GM19238 (cell line): Measurements from ENCODE around the gene PCDHB2.
"Not testable (repeated sequence)": the region's sequence is repeated elsewhere in the genome, so short reads cannot be mapped to it uniquely, and the experiment has no call there.

Source experiments
- DNase-seq: peaks from one replicate; pipeline ENCODE4 v3.0.0; 2011; ENCODE audit warnings: low spot score; ENCODE audit not compliant: insufficient read length

PCDHB2 gene

DNA sequence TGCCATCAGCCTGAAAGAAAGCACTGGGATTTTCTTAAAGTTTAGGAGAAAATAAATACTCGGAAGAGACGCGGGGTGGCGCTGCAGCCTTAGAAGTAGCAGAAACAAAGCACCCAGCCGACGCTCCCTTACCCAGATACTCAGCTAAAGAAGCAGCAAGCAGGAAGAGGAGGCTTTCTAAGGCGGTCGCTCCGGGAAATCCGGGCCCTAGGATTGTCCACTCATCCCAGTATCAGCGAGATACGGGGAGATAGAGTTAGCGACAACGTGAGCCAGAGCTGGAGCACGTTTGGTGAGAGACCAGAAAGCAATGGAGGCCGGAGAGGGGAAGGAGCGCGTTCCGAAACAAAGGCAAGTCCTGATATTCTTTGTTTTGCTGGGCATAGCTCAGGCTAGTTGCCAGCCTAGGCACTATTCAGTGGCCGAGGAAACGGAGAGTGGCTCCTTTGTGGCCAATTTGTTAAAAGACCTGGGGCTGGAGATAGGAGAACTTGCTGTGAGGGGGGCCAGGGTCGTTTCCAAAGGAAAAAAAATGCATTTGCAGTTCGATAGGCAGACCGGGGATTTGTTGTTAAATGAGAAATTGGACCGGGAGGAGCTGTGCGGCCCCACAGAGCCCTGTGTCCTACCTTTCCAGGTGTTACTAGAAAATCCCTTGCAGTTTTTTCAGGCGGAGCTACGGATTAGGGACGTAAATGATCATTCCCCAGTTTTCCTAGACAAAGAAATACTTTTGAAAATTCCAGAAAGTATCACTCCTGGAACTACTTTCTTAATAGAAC lies at the start of gene PCDHB2:
TSS of gene PCDHB2 (plus strand) at position 135 of the 782 bp plus-strand sequence. CDS start at position 311, 176 bp downstream.
- DNase-seq, result no peak

DNA sequence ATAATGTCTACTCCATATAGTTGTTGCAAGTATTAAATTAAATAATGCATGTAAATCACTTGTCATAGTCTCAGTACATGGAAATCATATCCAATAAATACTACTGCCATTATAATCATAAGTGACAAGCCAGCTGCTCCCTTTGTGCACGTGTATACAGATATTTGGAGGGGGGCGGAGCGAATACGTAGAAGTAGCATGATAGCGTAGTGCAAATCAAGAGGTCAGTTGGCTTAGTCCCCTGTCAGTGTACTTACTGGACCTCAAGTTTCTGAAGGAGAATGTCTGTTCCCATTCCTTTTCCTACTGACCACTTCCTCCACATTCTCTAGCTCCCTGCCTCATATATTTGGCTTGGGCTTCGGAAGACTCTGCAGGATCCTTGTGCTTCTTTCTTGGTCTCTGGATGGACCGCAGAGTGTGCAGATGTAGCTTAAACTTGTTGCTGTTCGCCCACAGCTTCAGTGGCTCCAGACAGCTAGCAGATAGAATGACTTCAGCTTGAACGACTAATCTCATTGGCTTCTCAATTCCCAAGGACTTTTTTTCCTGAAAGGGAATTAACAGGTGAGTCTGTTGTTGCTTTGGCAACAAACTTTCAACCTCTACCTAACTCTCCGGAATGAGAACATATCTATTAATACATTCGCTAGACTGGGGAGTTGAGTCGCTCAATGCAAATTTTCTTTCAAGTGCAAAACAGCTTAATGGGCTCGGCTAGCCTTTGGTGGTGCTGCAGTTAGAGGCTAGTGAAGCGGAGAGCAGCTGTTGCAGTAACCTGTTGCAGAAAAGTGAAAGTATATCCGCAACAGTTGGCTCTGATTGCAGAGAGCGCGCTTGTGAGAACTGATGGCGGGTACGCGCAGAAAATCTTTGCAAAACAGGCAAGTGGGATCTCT lies 43.5 kb upstream of the PCDHB2 start, which contains the start of gene PCDHB1:
TSS of gene PCDHB1 (plus strand) at position 753 of the 899 bp plus-strand sequence. CDS start at position 850, 97 bp downstream.
- DNase-seq, result no peak

DNA sequence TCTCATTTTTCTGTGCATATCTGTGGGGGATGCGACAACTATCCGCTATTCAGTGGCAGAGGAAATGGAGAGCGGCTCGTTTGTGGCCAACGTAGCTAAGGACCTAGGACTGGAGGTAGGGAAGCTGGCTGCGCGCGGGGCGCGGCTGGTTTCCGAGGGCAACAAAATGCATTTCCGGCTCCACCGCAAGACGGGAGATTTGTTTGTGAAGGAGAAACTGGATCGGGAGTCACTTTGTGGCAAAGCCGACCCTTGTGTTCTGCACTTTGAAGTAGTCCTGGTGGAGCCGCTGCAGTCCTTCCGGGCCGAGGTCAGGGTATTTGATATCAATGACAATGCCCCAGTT lies 42.9 kb upstream of the PCDHB2 start:
- DNase-seq, result no peak

DNA sequence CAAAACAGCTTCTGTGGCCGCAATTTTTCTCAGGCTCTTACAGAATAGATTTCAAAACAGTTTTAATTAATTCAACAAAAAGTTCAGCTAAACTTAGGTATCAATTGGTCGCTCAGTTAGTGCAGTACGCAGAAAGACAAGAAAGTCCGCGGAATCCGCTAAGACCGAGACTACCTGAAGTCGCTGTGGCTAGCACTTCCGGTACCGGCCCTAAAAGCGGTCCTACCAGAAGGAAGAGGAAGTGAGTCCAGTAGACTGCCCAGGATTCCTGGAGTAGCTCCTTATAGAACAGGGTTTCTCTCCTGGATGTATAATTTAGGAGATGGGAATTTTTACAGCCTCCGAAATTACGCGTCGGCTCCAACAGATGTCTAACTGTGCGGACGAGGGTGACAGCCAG lies 16.6 kb upstream of the PCDHB2 start:
- no peak for DNase-seq

DNA sequence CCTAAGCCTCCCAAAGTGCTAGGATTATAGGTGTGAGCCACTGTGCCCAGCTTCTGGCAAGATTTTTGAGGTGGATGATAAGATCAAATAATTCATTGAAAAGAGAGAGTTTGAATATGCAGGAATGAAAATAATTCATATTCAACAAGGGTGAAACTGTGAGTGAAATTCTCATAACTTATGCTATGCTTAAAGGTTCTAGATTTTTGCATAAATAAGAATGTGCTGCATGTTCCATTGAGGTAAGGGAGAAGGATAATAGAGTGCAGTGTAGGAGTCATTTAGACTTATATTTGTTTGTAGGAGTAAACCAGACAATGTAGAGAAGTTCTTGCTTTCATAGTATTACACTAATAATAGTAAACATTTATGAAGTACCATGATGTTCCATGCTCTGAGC lies 12.2 kb upstream of the PCDHB2 start:
- DNase-seq, result no peak

DNA sequence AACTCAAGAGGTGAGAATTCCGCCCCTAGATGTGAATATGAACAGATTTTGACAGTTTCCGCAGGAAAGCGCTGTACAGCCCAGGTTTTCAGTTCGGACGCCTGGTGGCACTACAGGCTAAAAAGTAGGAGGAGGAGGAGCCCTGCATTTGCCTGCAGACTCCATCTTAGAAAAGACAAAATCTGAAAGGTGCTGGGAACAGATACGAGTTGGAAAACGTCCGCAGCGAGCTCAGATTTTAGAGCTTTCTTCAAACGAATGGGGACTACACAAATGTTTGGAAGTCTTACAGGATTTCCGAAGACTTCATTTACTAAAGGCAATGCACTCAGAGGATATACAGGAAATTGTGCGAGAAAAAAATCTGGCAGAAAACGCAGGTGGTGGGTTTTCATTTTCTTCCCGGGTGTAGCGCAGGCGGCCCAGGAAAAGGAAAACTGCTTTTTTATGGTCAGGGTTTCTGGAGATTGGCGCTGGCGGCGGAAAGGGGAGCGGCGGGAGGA lies 9.9 kb upstream of the PCDHB2 start:
- no peak for DNase-seq

DNA sequence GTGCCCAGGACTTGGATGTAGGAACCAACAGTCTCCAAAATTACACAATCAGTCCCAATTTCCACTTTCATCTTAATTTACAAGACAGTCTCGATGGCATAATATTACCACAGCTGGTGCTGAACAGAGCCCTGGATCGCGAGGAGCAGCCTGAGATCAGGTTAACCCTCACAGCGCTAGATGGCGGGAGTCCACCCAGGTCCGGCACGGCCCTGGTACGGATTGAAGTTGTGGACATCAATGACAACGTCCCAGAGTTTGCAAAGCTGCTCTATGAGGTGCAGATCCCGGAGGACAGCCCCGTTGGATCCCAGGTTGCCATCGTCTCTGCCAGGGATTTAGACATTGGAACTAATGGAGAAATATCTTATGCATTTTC lies 837 bp downstream of the PCDHB2 start:
- DNase-seq, result no peak

DNA sequence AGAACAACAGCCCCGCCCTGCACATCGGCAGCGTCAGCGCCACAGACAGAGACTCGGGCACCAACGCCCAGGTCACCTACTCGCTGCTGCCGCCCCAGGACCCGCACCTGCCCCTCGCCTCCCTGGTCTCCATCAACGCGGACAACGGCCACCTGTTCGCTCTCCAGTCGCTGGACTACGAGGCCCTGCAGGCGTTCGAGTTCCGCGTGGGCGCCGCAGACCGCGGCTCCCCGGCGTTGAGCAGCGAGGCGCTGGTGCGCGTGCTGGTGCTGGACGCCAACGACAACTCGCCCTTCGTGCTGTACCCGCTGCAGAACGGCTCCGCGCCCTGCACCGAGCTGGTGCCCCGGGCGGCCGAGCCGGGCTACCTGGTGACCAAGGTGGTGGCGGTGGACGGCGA lies 1.8 kb downstream of the PCDHB2 start:
- not testable (repeated sequence) for DNase-seq

DNA sequence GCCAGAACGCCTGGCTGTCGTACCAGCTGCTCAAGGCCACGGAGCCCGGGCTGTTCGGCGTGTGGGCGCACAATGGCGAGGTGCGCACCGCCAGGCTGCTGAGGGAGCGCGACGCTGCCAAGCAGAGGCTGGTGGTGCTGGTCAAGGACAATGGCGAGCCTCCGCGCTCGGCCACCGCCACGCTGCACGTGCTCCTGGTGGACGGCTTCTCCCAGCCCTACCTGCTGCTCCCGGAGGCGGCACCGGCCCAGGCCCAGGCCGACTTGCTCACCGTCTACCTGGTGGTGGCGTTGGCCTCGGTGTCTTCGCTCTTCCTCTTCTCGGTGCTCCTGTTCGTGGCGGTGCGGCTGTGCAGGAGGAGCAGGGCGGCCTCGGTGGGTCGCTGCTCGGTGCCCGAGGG lies 2.2 kb downstream of the PCDHB2 start:
- DNase-seq, result not testable (repeated sequence)

DNA sequence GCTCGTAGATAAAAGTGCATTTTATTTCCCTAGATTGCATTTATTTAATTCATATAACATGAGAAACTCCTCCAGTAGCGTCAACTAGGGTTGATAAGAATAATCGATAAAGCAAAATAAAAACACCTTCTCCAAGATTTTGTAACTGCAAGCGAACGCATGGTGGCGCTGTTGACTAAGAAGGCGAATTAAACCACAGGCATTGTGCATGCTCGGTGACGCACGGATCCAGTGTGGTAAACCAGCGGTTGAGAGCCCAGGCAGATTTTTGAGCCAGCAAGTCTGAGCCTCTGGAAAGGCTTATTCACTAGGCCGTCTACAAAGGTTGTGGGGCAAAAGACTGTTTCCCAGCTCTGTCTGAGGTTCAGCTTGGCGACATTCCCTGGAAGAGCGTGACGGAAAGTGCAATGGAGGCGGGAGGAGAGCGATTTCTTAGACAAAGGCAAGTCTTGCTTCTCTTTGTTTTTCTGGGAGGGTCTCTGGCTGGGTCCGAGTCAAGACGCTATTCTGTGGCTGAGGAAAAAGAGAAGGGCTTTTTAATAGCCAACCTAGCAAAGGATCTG lies 5.9 kb downstream of the PCDHB2 start, which contains the start of gene PCDHB3:
TSS of gene PCDHB3 (plus strand) at position 231 of the 563 bp plus-strand sequence. CDS start at position 408, 177 bp downstream.
- no peak for DNase-seq

DNA sequence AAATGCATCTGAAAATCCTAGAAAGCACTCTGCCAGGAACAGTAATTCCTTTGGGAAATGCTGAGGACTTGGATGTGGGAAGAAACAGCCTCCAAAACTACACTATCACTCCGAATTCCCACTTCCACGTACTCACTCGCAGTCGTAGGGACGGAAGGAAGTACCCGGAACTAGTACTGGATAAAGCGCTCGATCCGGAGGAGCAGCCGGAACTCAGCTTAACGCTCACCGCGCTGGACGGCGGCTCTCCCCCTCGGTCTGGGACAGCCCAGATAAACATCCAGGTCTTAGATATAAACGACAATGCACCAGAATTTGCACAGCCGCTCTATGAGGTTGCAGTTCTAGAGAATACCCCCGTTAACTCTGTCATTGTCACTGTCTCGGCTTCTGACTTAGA lies 6.6 kb downstream of the PCDHB2 start:
- no peak for DNase-seq

DNA sequence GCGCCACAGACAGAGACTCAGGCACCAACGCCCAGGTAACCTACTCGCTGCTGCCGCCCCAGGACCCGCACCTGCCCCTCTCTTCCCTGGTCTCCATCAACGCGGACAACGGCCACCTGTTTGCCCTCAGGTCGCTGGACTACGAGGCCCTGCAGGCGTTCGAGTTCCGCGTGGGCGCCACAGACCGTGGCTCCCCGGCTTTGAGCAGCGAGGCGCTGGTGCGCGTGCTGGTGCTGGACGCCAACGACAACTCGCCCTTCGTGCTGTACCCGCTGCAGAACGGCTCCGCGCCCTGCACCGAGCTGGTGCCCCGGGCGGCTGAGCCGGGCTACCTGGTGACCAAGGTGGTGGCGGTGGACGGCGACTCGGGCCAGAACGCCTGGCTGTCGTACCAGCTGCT lies 7.7 kb downstream of the PCDHB2 start:
- DNase-seq, result not testable (repeated sequence)

DNA sequence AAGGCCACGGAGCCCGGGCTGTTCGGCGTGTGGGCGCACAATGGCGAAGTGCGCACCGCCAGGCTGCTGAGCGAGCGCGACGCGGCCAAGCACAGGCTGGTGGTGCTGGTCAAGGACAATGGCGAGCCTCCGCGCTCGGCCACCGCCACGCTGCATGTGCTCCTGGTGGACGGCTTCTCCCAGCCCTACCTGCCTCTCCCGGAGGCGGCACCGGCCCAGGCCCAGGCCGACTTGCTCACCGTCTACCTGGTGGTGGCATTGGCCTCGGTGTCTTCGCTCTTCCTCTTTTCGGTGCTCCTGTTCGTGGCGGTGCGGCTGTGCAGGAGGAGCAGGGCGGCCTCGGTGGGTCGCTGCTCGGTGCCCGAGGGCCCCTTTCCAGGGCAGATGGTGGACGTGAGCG lies 8.1 kb downstream of the PCDHB2 start:
- DNase-seq, result not testable (repeated sequence)

DNA sequence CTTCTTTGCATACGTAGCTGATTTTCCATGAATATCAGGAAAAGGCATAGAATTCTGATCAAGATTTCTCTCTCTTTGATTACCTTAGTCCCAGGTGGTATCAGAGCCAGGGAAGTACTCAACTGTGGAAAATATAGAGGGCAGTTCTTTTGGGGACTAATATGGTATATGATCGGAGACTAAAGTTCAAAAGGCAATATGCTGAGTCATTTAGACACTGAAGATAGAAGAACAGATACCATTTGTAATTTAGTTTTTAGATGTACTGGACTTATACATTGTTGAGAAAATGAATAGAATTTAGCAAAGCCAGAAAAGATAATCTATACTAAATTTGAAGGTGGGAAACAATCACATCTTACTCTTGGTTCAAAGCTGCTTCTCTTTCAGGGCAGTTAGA lies 10.9 kb downstream of the PCDHB2 start:
- no peak for DNase-seq

DNA sequence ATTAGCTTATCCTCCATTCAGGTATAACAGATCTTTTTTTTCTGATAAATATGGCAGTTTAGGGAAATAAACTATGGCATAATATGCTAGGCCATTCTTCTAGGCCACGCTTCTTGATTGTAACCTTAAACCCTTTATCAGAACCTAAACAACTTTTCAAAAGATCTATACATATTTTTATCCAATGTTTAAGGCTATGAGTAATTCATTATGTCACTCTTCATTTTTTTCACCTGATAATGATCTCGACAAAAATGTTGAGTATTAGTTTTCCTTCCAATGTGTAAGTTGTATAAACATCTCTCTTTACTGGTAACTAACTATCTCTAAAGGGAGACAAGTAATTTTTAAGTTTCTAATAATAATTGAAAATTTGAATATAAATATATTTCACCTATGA lies 24.8 kb downstream of the PCDHB2 start:
- no peak for DNase-seq

DNA sequence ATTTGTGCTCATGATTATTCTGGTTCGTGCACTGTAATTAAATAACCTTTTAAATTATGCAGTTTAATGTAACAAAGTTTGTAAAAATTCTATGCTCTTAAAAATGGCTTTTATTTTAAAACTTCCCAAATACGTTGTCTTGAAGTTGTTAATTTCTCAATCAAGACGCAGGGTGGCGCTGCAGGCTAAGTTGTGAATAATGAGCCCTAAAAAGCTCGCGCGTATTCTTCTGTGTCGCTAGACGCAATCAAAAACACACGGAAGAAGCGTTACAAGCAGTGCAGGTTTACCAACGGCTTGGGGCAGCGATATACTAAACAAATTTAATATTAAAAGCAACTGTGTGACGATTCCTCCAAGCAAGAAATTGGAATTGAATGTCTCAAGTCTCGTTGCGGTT lies 27.1 kb downstream of the PCDHB2 start, which contains the start of gene PCDHB4:
TSS of gene PCDHB4 (plus strand) at position 256 of the 400 bp plus-strand sequence. CDS start 181 bp downstream, outside the sequence.
- no peak for DNase-seq

DNA sequence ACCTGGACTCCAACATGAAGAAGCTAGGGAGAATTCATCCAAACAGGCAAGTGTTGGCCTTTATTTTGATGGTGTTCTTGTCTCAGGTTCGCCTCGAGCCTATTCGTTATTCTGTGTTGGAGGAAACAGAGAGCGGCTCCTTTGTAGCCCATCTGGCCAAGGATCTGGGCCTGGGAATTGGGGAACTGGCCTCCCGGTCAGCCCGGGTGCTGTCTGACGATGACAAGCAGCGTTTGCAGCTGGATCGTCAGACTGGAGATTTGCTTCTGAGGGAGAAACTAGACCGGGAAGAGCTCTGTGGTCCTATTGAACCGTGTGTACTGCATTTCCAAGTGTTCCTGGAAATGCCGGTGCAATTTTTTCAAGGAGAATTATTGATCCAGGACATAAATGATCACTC lies 27.6 kb downstream of the PCDHB2 start:
- no peak for DNase-seq

DNA sequence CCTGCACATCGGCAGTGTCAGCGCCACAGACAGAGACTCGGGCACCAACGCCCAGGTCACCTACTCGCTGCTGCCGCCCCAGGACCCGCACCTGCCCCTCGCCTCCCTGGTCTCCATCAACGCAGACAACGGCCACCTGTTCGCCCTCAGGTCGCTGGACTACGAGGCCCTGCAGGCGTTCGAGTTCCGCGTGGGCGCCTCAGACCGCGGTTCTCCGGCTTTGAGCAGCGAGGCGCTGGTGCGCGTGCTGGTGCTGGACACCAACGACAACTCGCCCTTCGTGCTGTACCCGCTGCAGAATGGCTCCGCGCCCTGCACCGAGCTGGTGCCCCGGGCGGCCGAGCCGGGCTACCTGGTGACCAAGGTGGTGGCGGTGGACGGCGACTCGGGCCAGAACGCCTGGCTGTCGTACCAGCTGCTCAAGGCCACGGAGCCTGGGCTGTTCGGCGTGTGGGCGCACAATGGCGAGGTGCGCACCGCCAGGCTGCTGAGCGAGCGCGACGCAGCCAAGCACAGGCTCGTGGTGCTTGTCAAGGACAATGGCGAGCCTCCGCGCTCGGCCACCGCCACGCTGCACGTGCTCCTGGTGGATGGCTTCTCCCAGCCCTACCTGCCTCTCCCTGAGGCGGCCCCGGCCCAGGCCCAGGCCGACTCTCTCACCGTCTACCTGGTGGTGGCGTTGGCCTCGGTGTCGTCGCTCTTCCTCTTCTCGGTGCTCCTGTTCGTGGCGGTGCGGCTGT lies 29.2 kb downstream of the PCDHB2 start:
- not testable (repeated sequence) for DNase-seq

DNA sequence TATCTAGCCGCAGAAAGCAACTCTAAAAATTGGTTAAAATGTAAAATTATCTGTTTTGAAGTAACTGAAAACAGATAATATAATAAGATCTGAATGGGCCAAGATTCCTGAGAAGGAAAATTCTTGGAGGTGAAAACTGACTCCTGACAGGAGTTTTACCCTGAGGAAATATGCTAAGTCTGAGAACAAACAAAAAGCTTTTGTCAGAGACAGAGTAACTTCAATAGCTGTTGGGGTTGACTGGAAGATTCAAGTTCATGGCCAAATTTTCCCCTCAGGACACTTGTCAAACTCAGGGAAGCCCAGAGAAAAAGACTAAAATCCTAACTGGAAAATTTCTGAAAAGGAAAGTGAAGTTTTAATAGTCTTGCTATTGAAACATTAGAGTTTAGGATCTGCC lies 32.9 kb downstream of the PCDHB2 start:
- no peak for DNase-seq

DNA sequence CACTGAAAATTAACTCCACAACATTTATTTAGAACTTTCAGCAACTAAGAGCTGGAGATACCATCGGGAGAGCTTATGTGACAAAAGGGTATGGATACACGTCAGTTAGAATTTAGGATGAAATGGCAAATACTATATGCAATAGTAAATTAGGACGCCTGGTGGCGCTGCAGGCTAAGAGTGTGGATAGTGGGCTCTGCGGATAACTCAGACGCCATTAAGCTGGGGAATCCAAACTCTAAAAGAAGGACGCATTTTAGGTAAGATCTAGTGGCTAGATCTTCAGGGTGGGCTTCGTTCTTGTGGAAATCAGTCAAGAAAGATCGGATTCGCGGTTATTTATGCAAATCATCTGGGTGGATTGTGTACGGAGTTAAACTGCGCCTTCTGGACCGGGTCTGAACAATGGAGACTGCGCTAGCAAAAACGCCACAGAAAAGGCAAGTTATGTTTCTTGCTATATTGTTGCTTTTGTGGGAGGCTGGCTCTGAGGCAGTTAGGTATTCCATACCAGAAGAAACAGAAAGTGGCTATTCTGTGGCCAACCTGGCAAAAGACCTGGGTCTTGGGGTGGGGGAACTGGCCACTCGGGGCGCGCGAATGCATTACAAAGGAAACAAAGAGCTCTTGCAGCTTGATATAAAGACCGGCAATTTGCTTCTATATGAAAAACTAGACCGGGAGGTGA lies 40.8 kb downstream of the PCDHB2 start, which contains the start of gene PCDHB5:
TSS of gene PCDHB5 (plus strand) at position 177 of the 688 bp plus-strand sequence. CDS start at position 406, 229 bp downstream.
- no peak for DNase-seq
